ENCODE results near the gene POGLUT2. TPM values are rescaled to one million over a fixed set of nuclear protein-coding genes. Genes with fewer than 3 reads are reported as not detected.

The POGLUT2 gene
- total RNA-seq, 1 donor from 2014 or later: 9.3 TPM

- no peak for DNase-seq (ENCODE audit: low read depth)
Observed at GRCh38 chr13:102769679-102770078, 29.1 kb downstream of the POGLUT2 start.

GRCh38 chr13:102768909-102769308 is 29.9 kb downstream of the POGLUT2 start:
- no peak for DNase-seq (ENCODE audit: low read depth)

- DNase-seq (ENCODE audit: low read depth): no peak
Observed at GRCh38 chr13:102763741-102764140, 35.0 kb downstream of the POGLUT2 start.

DNA sequence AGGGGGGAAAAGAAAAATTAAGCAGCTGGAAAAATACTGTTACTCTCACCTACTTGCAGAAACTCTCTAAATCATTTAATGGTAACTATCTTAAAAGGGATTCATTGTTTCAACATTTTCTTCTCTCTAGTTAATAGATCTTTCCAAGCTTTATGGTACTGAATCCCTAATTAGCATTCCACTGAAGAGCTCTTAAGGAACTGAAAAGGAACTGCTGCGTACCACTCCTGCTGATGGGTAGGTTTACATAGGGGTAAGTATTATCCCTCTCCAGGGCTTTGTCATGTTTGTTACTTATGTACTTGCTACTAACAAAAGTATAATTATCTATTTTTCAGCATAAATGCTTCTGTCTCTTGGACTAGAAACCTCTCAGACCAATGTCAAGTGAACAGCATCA is 37.7 kb downstream of the POGLUT2 start:
- no peak for DNase-seq (ENCODE audit: low read depth)

GRCh38 chr13:102758842-102759241 is 39.9 kb downstream of the POGLUT2 start:
- peak; percentile 27 for DNase-seq (ENCODE audit: low read depth)

GRCh38 chr13:102757006-102757405 is 41.8 kb downstream of the POGLUT2 start:
- DNase-seq (ENCODE audit: low read depth): no peak

DNA sequence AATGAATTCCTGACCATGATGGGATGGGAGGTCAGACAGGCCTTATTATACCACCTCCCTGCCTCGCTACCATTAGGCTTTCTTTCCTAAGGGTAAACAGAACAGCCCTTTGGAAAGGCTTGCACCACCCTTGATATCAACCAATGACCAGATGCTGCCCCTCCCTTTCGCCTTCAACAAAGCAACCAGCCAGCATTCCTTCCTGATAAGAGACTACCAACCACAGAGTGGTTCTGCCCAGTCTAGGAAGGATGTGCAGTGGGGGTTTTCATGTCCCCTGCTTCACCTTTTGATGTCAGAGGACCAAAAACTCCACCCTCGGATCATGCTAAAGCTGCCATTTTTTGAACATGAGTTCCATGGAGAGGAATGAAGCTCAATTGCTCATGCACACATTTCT is 46.9 kb downstream of the POGLUT2 start:
- no peak for DNase-seq (ENCODE audit: low read depth)

DNA sequence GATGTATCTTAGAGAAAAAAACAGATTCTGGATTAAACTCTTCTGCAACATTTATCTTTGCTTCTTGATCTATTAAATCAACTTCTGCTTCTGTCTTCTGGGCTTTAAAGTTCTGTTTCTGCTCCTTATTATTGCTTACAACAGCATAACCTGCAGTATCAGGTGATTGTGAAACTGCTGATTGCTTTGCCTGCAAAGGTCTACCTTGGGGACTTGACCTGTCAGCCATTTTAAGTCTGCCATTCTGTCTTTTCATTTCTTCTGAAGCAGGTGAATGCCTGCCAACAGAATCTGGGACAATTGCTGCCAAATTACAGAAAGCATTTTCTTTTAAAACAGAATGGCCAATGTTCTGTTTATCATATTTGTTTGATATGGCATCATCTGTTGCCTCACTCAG is 56.3 kb downstream of the POGLUT2 start:
- no peak for DNase-seq (ENCODE audit: low read depth)

GRCh38 chr13:102742101-102742500 is 56.7 kb downstream of the POGLUT2 start:
- no peak for DNase-seq (ENCODE audit: low read depth)

Other genes starting within 250 kb of the POGLUT2 start
- 49.3 and 54.6 TPM in 2 replicates for gene TPP2, start 202.0 kb downstream of the POGLUT2 start, total RNA-seq
- not detected in 2 replicates for gene METTL21C, start 103.9 kb downstream of the POGLUT2 start, total RNA-seq
- 11.6 and 17.6 TPM in 2 replicates for gene TEX30, start 25.2 kb downstream of the POGLUT2 start, total RNA-seq
- gene BIVM, start 143 bp upstream of the POGLUT2 start, total RNA-seq: 50.8 and 56.3 TPM in 2 replicates
- gene ERCC5, start 47.1 kb upstream of the POGLUT2 start, total RNA-seq: 63.0 and 64.9 TPM in 2 replicates

All from myocyte (in vitro differentiated cells).